Kidney (tissue), 14 donors: ENCODE measurements around the gene OXNAD1. TPM values are rescaled to one million over a fixed set of nuclear protein-coding genes. Genes with fewer than 3 reads are reported as not detected.

Experiments
- DNase-seq, 5 donors: peaks; one replicate each; pipeline ENCODE4 v3.0.0-alpha.2; 2013 to 2020
- FAIRE-seq: peaks from 2 replicates; lab custom pipeline; 2012; peaks lifted over from hg19 to GRCh38; lab: Jason Lieb, UNC
- H3K27ac ChIP-seq, 2 donors: one replicate each; pipeline ENCODE4 v1.7.0; 2013; ENCODE audit warnings: low read depth in 2 of 2, low read length in 2 of 2, inconsistent platforms in 1 of 2
- H3K27me3 ChIP-seq: one replicate; pipeline ENCODE4 v1.7.1; 2013; ENCODE audit warnings: low read length, inconsistent platforms; ENCODE audit not compliant: control insufficient read depth, insufficient read depth
- H3K36me3 ChIP-seq, 3 donors: one replicate each; pipeline versions ENCODE4 v1.7.0 to v1.7.1; 2013; ENCODE audit warnings: low read length in 3 of 3, control low read depth in 1 of 3, inconsistent platforms in 1 of 3; ENCODE audit not compliant: insufficient read depth in 3 of 3, control insufficient read depth in 2 of 3
- H3K4me1 ChIP-seq, 3 donors: one replicate each; pipeline versions ENCODE4 v1.7.0 to v1.7.1; 2013; ENCODE audit warnings: low read length in 3 of 3, inconsistent platforms in 1 of 3, low read depth in 1 of 3; ENCODE audit not compliant: control insufficient read depth in 2 of 3, insufficient read depth in 2 of 3
- H3K4me3 ChIP-seq, 3 donors: one replicate each; pipeline versions ENCODE4 v1.7.0 to v1.8.1; 2013; ENCODE audit warnings: low read length in 3 of 3, control low read depth in 1 of 3, inconsistent platforms in 1 of 3
- H3K9ac ChIP-seq, 3 donors: one replicate each; pipeline versions ENCODE4 v1.7.0 to v1.7.1; 2013; ENCODE audit warnings: low read length in 3 of 3, control low read depth in 1 of 3, inconsistent platforms in 1 of 3
- H3K9me3 ChIP-seq, 3 donors: one replicate each; pipeline versions ENCODE4 v1.7.0 to v1.7.1; 2013; ENCODE audit warnings: low read length in 3 of 3, control low read depth in 1 of 3, inconsistent platforms in 1 of 3; ENCODE audit not compliant: control insufficient read depth in 2 of 3, insufficient read depth in 1 of 3
- intact Hi-C: fragments of 100-400 bp; cut with DNase I; formaldehyde crosslinking; loops from one replicate; pipeline ENCODE4 v1.11.1; 2022
- polyA plus RNA-seq: library from polyadenylated mRNA; stranded (reverse); fragments of 350-450 nt; fragmentation: Illumina TruSeq; extraction: RNeasy Lipid Tissue Mini Kit (QIAGEN cat#74804); gene quantifications from one replicate; pipeline ENCODE4 v1.2.3, GENCODE V29; 2014; ENCODE audit warnings: low read depth, low replicate concordance; ENCODE audit not compliant: insufficient read depth
- total RNA-seq: library from RNA; stranded (reverse); fragmentation: NEBNext Ultra II Directional; extraction: Animal tissue kit (Norgen Biotek cat#: 25700); gene quantifications from one replicate; pipeline ENCODE4 v1.2.1, GENCODE V29; 2021
- TF ChIP-seq, protein P1 (sequence below): IDR thresholded peaks from 3 replicates; pipeline ENCODE4 v1.5.1; 2012; ENCODE audit warnings: mild to moderate bottlenecking, moderate library complexity, borderline replicate concordance; ENCODE audit not compliant: insufficient read depth; ENCODE audit errors: extremely low read depth
- donor health status: control.
- donor health status: control.
- donor health status: control.
- donor health status: control.
- donor health status: control.
- donor health status: DM: yes; HTN: yes; CAD: no.
- donor health status: Normal renal cell carcinoma (clear cell type).

OXNAD1 gene
- total and polyA plus RNA-seq, 2 donors from 2014 or later = 12.7 to 17.3 TPM

DNA sequence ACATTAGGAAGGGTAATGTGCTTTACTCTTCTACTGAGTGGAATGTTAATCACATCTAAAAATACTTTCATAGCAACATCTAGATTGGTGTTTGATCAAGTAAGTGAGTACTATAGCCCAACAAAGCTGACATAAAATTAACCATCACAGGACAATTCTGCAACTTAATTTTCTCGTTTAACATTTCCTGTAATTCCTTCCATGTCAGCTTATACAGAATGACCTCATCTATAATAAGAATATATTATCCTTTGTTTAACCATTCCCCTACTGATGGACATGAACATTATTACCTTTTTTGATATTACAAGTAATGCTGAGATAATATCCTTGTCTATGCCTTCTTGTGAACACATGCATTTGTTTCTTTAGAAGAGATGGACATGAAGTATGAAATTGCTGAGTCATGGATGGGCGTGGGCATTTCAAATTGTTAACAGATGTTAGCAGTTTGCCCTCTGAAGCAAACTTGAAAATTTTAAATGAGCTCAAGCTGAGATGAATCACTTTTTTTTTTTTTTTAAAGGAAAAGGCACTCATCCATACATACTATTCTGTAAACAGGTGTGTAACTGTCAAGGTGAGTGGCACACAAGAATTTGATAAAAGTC, 85.1 kb downstream of the OXNAD1 start:
- peaks cover 0 to 4% (median 0%) of the 10 kb centered on the region in 3 donors for H3K36me3 ChIP-seq
- TF ChIP-seq, protein P1, sequence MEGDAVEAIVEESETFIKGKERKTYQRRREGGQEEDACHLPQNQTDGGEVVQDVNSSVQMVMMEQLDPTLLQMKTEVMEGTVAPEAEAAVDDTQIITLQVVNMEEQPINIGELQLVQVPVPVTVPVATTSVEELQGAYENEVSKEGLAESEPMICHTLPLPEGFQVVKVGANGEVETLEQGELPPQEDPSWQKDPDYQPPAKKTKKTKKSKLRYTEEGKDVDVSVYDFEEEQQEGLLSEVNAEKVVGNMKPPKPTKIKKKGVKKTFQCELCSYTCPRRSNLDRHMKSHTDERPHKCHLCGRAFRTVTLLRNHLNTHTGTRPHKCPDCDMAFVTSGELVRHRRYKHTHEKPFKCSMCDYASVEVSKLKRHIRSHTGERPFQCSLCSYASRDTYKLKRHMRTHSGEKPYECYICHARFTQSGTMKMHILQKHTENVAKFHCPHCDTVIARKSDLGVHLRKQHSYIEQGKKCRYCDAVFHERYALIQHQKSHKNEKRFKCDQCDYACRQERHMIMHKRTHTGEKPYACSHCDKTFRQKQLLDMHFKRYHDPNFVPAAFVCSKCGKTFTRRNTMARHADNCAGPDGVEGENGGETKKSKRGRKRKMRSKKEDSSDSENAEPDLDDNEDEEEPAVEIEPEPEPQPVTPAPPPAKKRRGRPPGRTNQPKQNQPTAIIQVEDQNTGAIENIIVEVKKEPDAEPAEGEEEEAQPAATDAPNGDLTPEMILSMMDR = no peak
- DNase-seq (no peak), FAIRE-seq (no peak)
- intact Hi-C loops = no loop called here
- H3K4me1 ChIP-seq = no peaks in the 10 kb centered on the region
- H3K9me3 ChIP-seq = no peaks in the 10 kb centered on the region
- no peak overlapping the region for H3K4me3 ChIP-seq
- no peak overlapping the region for H3K27ac ChIP-seq
- no peaks in the 10 kb centered on the region for H3K27me3 ChIP-seq
- H3K9ac ChIP-seq = no peak overlapping the region

DNA sequence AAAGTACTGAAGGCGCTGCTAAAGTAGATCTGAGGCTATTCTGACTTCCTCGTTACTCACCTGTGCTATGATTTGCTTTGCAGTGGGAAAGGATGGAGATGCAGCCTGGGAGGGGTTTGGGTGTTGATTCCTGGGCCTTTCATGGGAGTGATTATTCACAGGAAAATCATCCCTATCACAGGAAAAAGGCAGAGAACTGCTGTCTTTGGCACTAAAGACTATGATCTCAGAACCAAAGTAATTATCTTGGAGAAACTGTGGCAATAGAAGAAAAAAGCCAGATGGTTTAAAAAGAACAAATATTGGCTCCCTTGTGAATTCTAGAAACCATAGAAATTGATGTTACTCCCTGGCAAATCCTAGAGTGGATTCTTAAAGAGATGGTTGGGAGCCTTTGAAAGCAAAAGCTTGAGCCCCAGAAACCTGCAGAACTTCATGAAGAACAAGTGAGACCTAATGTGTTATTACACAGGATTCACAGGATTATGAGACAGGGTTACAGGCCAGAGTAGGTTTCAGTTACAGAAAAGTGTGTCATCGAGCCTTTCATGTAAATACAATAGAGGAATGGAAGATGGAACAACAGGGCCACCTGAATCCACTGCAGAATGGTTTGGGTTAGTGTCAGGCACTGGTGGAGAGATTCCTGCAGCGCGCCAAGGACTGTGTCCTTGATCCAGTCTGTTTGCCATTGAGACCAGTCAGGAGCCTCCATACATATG, 85.7 kb downstream of the OXNAD1 start:
- Histone ChIP-seq H3K36me3 (peaks cover 0 to 4% (median 4%) of the 10 kb centered on the region in 3 donors), H3K9me3 (no peaks in the 10 kb centered on the region), H3K27ac (no peak overlapping the region), H3K27me3 (no peaks in the 10 kb centered on the region), H3K4me3 (no peak overlapping the region), H3K4me1 (no peaks in the 10 kb centered on the region), H3K9ac (no peak overlapping the region)
- no peak for DNase-seq
- FAIRE-seq = no peak
- intact Hi-C loops = no loop called here
- TF ChIP-seq, protein P1 = no peak

DNA sequence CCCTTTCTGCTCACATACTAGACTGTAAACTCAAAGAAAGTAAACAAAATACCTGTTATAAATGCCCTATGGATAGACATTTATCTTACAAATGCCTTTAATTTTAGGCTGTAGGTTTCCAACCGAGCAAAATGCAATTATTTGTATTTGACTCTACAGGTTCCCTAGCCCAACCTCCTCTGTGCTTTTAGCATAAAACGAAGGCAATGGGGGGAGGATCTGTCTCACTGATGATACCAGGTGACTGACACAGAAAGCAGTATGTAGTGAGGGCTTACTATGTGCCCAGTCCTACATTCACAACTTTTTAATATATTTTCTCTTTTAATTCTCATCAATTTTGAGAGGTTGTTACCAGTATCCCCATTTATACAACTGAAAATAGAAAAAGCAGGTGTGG, 87.4 kb downstream of the OXNAD1 start:
- H3K4me1 ChIP-seq = no peaks in the 10 kb centered on the region
- no peaks in the 10 kb centered on the region for H3K9me3 ChIP-seq
- TF ChIP-seq, protein P1 = no peak
- FAIRE-seq (no peak), DNase-seq (no peak)
- no peak overlapping the region for H3K9ac ChIP-seq
- H3K27ac ChIP-seq = no peak overlapping the region
- H3K36me3 ChIP-seq = peaks cover 0 to 5% (median 4%) of the 10 kb centered on the region in 3 donors
- intact Hi-C loops = no loop called here
- no peak overlapping the region for H3K4me3 ChIP-seq
- H3K27me3 ChIP-seq = no peaks in the 10 kb centered on the region
